HG03060 (cell line): ENCODE data around the gene POLR3E.

Source experiments
- ATAC-seq: cut with Tn5 transposase; IDR thresholded peaks from one replicate; pipeline ENCODE4 v1.9.1; 2021; ENCODE audit warnings: low read depth, moderate number of reproducible peaks; ENCODE audit not compliant: unreplicated experiment

The POLR3E gene

DNA sequence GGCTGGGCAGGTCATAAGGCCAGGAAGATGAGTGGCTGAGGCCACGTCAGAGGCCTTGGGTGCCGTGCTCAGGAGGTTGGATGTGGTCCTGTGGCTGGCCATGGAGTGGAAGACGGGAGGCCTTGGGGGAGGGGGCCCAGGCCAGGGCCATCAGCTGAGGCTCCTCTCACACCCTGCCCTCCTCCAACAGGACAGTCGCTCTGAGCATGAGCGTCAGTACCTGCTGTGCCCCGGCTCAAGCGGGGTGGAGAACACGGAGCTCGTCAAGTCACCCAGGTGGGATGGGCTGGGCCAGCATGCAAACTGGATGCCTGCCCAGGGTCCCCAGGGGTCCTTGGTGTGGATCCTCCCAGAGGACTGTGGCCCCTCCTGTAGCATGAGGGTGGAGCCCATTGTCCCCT, 19.2 kb downstream of the POLR3E start:
- no peak for ATAC-seq

DNA sequence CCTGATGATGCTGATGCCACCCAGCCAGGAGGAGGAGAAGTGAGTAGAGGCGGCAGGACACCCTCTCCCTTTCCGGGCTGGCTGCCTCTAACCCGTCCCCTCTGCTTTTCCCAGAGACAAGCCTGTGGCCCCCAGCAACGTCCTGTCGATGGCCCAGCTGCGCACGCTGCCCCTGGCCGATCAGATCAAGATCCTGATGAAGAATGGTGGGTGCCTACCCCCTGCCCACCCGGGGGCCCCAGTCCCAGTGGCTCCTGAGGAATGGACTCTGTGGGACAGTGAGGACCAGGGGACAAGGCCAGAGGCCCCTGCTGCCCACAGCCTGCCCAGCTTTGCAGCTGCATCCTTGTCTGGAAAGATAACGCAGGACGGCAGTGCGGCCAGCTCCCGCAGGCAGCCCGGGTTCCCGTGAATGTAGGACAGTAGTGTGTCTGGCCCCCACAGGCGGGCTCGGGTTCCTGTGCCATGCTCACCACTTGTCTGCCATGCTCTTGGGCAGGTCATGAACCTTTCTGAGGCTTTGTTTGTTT, 19.9 kb downstream of the POLR3E start:
- ATAC-seq: no peak

DNA sequence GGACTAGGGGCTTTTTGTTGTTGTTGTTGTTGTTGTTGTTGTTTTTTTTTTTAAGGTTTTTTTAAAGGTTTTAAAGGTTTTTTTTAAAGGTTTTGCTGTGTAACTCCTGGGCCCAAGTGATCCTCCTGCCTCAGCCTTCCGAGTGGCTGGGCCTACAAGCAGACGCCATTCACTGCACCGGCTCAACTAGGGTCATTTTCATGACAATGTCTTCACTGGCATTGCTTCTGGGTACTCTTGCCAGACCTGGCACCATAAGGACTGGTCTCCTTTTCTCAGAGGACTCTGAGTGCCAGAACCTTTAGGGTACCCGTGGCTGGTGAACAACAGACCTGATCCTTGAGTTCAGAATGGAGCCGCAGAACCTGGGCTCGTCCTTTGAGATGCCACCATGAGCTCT, 20.4 kb downstream of the POLR3E start:
- ATAC-seq: no peak

DNA sequence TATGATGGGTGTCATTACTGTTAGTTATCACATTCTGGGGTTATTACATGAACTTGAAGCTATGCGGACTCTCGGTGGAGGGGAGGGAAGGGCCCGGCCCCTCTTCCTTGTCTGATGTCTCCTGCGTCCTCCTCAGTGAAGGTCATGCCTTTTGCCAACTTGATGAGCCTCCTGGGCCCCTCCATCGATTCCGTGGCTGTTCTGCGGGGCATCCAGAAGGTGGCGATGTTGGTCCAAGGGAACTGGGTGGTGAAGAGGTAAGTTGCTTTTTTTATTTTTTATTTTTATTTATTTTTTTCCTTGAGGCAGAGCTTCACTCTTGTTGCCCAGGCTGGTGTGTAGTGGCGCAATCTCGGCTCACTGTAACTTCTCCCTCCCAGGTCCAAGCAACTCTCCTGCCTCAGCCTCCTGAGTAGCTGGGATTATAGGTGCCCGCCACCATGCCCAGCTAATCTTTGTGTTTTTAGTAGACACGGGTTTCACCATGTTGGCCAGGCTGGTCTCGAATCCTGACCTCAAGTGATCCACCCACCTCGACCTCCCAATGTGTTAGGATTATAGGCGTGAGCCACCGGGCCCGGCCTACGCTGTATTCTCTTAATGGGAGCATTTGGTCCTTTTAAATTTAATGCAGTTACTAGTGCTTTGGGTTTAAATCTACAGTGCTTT, 21.6 kb downstream of the POLR3E start:
- ATAC-seq: no peak

DNA sequence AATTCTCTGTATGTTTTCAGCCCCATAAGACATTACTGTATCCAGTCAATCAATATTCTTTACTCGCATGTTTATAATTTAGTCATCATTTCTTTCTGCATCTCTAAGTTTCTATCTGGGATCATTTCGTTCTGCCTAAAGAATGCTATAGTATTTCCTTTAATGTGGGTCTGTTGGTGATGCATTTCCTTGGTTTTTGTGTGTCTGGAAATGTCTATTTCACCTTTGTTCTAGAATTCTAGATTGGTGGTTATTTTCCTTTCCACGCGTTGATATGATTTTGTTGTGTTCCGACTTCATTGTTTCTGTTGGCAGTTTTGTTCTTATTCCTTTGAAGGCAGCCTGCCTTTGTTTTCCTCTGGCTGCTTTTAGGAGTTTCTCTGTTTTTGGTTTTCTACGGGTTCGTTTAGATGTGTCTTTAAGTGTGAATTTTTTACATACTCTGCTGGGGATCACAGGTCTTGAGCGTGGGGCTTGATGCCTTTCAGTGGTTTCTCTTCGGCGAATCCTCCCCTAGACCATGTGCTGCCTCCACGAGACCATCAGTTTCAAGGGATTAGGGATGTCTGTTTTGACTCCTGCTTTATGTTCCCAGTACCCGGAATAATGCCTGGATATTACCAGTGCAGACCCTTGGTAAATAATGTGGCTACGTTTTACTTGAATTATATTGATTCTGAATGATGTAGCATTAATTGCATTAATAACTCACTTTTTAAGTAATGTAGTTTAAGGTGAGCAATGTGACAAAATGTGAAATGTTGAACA, 23.5 kb downstream of the POLR3E start:
- ATAC-seq: no peak

DNA sequence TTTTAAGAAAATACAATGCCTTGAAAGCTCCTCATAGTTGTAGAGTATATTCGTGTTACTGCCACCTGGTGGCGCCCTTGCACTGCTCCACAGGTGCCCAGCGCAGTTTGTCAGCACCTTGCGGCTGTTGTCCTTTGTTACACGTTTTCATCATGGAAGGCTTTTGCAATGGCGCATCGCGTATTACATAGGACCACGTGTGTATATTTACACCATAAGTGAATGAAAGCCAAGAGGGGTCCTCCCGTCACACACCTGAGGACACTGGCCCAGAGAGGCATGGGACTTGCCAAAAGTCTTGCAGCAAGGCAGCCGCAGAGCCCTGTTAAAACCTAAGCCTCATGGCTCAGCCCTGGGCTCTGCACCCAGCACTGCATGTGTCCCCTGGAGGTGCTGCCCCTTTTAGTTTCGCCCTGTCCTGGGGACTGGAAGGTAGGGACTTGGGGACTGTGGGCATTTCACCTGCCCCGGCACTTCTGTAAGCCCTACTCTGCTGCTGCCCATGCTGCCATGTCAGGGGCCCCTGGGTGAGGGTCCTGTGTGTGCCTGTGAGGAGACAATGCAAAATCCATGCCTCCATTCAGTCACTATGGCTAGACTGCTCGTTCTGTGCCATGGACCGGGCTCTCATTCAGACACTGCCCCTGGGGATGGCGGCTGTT, 24.3 kb downstream of the POLR3E start:
- no peak for ATAC-seq

DNA sequence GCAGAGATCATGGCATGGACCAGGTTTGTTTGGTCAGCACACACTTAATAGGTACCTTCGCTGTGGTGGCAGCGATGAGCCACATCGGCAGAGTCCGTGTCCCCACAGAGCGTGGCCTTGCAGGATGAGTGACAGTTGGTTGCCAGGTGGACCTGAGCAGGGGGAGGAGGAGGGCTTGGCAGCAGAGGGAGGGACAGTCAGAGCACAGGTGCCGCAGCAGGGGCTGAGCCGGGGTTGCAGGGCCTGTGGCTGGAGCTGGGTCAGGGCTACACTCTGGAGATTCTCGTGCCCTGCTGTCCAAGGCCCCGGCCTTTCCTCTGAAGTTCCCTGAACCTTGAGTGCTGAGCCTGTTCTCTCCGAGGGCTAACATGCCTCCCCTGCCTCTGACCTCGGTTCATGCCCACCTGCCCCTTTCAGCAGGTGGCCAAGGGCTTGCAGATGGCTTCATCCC, 24.8 kb downstream of the POLR3E start:
- ATAC-seq: no peak

DNA sequence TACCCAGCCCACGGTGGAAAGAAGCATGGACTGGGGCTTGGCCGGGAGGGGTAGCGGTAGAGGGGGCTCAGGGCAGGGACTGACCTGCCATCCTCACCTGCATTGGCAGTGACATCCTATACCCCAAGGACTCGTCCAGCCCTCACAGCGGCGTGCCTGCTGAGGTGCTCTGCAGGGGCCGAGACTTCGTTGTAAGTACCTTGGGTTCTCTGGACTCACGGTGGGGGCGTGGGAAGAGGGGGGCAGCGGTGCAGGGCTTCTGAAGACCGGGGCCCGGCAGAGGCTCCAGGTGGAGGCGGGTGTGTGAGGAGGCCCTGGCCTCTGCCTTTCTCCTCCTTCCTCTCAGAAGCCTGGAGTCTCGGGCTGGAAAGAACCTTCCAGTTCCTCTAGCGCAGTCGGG, 25.5 kb downstream of the POLR3E start:
- no peak for ATAC-seq

DNA sequence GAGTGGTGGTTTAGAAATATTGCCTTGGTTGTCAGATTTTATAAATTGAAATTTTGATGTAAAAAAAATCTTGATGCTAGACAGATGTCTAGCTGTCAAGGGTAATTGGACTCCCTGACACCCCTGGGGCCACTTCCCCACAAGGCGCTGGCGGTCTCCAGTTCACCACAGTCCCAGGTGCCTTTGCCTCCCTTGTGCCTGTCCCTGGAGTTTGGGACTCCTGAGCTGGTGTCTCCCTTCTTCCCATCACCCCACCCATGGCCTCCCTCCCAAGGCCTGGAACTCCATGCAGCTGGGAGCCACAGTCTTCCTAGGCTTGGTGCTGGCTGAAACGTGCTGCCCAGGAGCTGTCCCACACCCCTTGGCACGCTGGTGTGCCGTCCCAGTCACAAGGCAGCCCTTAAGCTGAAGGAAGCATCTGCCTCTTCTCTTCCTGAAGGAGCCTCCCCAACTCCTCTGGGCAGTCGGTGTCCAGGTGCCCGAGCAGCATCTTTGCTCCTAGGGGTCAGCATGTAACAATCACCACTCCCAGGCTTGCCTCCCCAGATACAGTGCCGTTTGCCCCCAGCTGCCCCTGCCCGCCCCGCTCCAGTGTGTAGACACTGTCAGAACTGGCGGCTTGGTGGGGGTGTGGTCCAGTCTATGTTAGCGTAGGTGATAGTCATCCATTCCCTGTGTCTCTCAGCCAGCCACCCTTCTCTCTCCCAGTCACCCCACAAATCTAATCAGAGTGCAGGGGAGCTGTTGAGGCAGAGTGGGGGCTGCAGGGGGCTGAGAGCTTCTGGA, 26.2 kb downstream of the POLR3E start:
- ATAC-seq: no peak

DNA sequence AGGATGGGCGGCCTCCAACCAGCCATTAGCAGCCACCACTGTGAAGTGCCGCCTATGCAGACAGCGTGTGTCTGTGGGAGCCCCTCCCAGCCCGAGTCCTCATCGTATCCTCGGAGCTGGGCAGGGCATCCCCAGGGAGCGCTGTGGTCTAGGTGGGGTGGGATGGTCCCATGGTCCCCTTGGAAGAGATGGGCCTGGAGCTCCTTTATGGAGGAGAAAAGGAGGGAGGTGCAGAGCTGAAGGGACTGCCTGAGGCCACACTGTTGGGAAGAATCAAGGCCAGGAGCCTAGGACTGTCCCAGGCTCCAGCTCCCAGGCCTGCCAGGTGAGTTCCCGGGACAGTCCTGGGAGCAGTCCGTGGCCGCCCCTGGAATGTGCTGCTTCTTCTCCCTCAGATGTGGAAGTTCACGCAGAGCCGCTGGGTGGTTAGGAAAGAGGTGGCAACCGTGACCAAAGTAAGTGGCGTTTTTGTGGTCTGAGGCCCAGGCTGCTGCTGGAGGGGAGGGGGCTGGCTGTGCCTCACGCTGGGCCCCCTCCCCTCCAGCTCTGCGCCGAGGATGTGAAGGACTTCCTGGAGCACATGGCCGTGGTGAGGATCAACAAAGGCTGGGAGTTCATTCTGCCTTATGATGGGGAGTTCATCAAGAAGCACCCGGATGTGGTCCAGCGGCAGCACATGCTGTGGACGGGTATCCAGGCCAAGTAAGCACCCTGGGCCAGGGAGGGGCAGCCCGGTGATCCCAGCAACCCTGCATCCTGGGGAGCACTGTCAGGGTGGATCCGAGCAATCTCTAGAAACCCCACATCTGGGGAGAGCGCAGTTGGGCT, 27.0 kb downstream of the POLR3E start:
- no peak for ATAC-seq

DNA sequence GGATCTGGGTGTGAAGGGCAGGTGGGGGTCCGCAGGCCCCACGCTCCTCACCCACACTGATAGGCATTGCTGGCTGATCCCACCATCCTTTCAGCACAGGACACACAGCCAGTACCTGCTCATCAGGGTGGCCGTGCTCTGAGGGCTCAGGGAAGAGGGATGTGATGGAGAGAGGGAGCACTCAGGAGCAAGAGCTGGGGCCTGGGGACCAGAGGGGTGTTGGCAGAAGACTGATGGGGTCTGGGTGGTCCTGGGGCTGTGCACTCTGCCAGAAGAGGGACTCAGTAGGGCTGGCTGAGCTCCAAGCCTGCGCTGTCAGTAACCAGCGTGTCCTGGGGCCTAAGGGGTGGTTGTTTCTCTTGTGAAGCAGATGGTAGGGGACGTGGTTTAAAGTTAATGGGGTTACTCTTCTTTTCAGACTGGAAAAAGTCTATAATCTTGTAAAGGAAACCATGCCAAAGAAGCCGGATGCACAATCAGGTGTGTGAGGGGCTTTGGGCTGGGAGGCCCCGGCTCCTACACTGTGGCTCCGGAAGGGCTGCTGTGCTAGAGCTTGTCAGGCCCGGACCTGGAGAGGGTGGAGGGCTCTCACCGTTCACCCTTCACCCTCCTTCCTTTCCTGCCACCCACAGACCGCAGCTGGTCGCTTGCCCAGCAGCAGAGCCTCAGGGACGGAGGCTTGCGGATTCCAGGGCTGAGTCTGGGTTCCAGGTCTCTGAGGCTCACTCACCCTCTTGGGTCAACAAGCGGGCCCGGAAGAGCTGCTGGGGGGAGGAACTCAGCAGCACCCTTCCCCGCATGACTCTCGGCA, 27.8 kb downstream of the POLR3E start:
- no peak for ATAC-seq

DNA sequence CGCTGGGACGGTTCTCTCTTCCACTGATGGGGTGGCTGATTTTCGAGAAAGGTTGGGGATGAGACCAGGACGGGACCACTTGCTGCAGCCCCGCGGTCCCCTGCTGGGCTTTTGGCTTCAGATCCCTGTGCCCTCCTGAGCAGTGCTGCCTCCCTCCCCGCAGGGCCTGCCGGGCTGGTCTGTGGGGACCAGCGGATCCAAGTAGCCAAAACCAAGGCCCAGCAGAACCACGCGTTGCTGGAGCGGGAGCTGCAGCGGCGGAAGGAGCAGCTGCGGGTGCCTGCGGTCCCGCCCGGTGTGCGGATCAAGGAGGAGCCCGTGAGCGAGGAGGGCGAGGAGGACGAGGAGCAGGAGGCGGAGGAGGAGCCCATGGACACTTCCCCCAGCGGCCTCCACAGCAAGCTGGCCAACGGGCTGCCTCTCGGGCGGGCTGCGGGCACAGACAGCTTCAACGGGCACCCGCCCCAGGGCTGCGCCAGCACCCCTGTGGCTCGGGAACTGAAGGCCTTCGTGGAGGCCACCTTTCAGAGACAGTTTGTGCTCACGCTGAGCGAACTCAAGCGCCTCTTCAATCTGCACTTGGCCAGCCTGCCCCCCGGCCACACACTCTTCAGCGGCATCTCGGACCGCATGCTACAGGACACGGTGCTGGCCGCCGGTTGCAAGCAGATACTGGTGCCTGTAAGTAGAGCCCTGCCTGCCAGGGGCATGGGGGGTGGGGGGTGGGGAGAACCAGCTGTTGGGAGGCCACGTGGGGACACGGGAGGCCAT, 28.6 kb downstream of the POLR3E start:
- ATAC-seq: no peak

DNA sequence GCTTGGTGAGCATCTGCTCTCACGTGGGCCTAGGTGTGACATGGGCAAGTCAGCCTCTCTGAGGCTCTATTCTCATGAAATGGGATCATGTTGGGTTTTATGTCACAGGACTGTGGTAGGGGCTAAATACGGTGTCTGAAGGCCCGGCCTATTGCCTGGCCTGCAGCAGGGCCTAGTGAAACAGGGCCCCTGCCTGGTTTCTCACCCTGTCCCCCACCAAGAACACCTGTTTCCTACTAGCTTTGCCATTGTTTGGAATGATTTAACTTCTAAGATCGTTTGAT, 29.1 kb downstream of the POLR3E start:
- ATAC-seq: no peak

DNA sequence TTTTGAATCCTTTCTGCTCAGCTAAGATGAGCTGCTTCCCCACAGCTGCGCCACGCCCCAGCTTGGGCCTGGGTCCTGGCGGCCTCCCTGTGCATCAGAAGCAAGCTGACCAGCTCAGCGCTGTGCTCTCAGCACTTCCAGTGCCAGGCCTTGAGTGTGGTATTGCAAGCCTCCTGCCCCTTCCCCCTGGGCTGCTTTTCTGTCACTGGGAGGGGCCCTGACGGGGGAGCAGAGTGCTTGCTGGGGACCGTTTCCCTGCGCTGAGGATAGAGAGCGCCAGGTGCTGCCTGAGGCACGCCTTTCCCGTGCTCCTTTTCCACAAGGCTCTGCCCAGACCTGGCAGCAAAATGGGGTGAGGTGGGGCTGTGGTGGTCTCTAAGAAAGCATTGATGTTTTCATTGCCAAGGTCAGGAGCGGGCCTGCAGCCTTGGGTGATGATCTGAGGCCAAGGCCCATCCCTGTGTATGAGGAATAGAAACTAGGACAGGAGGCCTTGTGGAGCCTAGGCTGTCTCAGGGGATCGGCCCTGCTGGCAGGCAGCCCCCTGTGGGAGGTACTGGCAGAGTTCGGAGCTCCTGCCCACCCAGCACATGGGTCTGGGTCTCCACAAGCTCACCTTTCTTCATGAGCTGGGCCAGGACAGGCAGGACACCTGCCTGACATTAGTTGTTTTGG, 29.7 kb downstream of the POLR3E start:
- ATAC-seq: no peak

DNA sequence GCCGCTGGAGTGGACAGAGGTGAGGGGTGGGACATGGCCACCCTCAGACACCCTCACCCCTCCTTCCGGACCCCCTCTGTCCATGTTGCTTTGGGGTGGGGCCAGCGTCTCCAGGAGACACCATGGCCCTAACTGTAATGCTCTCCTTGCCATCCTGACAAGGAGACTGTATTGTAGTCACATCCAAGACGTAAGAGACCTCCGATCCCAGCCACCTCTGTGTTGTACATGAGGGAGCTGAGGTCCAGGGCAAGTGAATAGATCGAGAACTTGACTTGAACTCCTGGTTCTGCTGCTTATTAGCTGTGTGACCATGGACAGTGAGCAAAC, 30.2 kb downstream of the POLR3E start:
- ATAC-seq: no peak

DNA sequence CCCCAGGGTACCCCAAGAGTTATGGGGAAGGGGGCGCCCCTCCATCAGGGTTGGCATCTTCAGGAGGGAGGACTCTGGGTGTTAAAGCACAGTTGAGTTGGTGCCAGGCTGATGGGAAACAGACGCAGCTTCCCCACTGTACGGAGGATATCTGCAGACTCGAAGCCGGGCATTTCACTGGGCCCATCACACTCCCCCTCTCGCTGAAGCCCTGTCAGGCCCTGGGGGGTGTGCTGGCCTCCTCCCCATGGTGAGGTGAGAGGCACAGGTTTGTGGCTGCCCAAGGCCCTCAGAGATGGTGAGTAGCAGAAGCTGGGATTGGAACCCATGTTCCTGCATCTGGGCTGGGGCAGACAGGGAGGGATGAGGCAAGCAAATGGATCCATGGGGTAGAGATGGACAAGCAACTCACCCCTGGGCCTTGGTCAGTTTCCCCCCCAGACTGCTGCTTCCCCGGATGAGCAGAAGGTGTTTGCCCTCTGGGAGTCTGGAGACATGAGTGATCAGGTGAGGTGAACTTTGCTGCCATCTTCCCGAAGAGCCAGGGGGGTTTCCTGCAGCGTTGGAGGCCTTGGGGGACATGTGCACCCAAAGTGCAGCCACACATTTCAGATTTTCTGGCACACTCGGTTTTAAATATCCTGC, 31.0 kb downstream of the POLR3E start:
- no peak for ATAC-seq

DNA sequence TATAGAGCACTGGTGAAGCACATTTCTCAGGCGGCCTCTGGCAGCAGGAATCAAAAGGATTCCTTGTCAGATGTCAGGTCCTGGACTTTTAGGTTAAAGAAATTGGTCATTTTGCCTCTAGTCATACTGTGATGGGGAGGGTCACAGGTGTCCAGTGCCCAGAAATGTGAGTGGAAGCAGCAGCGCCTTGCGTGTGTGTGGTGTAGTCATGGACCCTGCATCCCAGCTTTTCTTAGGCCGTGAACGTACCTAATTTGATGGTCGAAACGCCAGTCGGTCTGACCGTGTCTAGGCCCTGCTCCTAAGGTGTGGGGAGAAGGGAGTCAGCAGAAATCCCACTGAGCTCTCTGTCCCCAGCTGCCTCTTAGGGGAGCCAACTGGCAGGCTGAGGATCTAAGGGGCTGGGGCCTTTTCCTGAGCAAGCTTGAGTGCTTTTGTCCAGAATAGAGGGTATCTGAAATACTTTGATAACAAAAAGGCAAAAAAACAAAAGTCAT, 32.0 kb downstream of the POLR3E start:
- ATAC-seq: no peak
